ENCODE data around the gene MLANA. TPM values are rescaled to one million over a fixed set of nuclear protein-coding genes. Genes with fewer than 3 reads are reported as not detected.

The MLANA gene
- total RNA-seq, 6 experiments from 2014 or later, result not detected

GRCh38 chr9:5900622-5901021, 9.9 kb downstream of the MLANA start:
- no peak for DNase-seq
- no peak overlapping the region for H3K4me3 Mint-ChIP-seq

GRCh38 chr9:5902377-5902776, 11.7 kb downstream of the MLANA start:
- no peak overlapping the region for H3K27ac Mint-ChIP-seq
- TF ChIP-seq, protein P1, sequence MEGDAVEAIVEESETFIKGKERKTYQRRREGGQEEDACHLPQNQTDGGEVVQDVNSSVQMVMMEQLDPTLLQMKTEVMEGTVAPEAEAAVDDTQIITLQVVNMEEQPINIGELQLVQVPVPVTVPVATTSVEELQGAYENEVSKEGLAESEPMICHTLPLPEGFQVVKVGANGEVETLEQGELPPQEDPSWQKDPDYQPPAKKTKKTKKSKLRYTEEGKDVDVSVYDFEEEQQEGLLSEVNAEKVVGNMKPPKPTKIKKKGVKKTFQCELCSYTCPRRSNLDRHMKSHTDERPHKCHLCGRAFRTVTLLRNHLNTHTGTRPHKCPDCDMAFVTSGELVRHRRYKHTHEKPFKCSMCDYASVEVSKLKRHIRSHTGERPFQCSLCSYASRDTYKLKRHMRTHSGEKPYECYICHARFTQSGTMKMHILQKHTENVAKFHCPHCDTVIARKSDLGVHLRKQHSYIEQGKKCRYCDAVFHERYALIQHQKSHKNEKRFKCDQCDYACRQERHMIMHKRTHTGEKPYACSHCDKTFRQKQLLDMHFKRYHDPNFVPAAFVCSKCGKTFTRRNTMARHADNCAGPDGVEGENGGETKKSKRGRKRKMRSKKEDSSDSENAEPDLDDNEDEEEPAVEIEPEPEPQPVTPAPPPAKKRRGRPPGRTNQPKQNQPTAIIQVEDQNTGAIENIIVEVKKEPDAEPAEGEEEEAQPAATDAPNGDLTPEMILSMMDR (IDR thresholded peaks at IDR 0.05), result no peak
- no peaks in the 10 kb centered on the region for H3K9me3 Mint-ChIP-seq
- H3K27me3 Mint-ChIP-seq (ENCODE audit: insufficient read depth), result no peaks in the 10 kb centered on the region
- H3K4me1 Mint-ChIP-seq (ENCODE audit: low read depth), result no peaks in the 10 kb centered on the region
- no peak for DNase-seq
- no peak overlapping the region for H3K4me3 Mint-ChIP-seq
- H3K36me3 Mint-ChIP-seq (ENCODE audit: low read depth), result peaks cover 19% of the 10 kb centered on the region

More at GRCh38 chr9:5900622-5901021, 9.9 kb downstream of the MLANA start:
- Mint-ChIP-seq H3K4me1 (ENCODE audit: low read depth) (no peaks in the 10 kb centered on the region), H3K36me3 (ENCODE audit: low read depth) (peaks cover 11% of the 10 kb centered on the region), H3K27ac (no peak overlapping the region), H3K27me3 (ENCODE audit: insufficient read depth) (no peaks in the 10 kb centered on the region), H3K9me3 (no peaks in the 10 kb centered on the region)
- TF ChIP-seq, protein P1 (IDR thresholded peaks at IDR 0.05), result no peak

DNA sequence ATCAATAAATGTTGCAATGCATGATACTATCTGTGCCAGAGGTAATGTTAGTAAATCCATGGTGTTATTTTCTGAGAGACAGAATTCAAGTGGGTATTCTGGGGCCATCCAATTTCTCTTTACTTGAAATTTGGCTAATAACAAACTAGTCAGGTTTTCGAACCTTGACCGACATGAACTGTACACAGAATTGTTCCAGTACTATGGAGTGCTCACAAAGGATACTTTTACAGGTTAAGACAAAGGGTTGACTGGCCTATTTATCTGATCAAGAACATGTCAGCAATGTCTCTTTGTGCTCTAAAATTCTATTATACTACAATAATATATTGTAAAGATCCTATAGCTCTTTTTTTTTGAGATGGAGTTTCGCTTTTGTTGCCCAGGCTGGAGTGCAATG, 18.2 kb downstream of the MLANA start:
- Mint-ChIP-seq H3K36me3 (ENCODE audit: low read depth) (peaks cover 10% of the 10 kb centered on the region; the same call in 1 of the 2 replicates), H3K27me3 (ENCODE audit: insufficient read depth) (no peaks in the 10 kb centered on the region), H3K9me3 (no peaks in the 10 kb centered on the region), H3K4me1 (ENCODE audit: low read depth) (peaks cover 18% of the 10 kb centered on the region), H3K4me3 (no peak overlapping the region), H3K27ac (no peak overlapping the region)
- no peak for DNase-seq
- TF ChIP-seq, protein P1 (IDR thresholded peaks at IDR 0.05), result no peak

- no peak overlapping the region for H3K4me3 Mint-ChIP-seq
- peaks cover 10% of the 10 kb centered on the region; the same call in 1 of the 2 replicates for H3K36me3 Mint-ChIP-seq (ENCODE audit: low read depth)
- no peaks in the 10 kb centered on the region for H3K9me3 Mint-ChIP-seq
- H3K27me3 Mint-ChIP-seq (ENCODE audit: insufficient read depth), result no peaks in the 10 kb centered on the region
- H3K27ac Mint-ChIP-seq, result no peak overlapping the region
- peaks cover 18% of the 10 kb centered on the region for H3K4me1 Mint-ChIP-seq (ENCODE audit: low read depth)
- TF ChIP-seq, protein P1 (IDR thresholded peaks at IDR 0.05), result no peak
- DNase-seq, result peak; percentile 6
Observed at GRCh38 chr9:5909976-5910375, 19.3 kb downstream of the MLANA start.

DNA sequence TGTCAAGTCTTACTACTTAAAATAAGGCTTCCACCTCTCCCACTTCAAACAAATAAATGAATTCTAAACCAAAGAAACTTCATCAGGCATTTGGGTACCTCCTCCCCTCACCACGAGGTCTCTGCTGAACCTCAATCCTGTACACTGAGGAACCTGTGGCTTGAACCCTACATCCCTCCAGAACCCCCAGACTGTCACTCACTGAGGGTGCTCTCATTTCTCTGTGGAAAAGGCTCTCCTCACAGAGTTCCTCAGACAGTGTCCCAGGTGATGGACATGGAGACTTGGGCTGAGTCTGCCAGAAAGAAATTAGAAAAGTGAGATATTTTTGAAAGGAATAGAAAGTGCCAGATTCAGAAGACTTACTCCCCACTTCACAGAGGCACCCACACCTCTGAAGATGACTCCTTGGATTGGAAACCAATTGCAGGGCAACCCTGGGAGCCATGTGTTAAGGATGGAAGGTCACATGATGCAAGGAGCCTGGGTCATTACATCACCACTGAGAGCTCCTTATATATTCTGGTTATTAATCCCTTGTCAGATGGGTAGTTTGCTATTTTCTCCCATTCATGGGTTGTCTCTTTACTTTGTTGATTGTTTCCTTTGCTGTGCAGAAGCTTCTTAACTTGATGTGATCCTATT, 19.8 kb downstream of the MLANA start:
- Mint-ChIP-seq H3K27ac (peak overlapping the region; percentile 53; the same call in 1 of the 2 replicates), H3K36me3 (ENCODE audit: low read depth) (peaks cover 9% of the 10 kb centered on the region; the same call in 1 of the 2 replicates), H3K4me3 (no peak overlapping the region), H3K27me3 (ENCODE audit: insufficient read depth) (no peaks in the 10 kb centered on the region), H3K4me1 (ENCODE audit: low read depth) (peaks cover 18% of the 10 kb centered on the region), H3K9me3 (no peaks in the 10 kb centered on the region)
- no peak for DNase-seq
- TF ChIP-seq, protein P1 (IDR thresholded peaks at IDR 0.05), result no peak

All from HFFc6 (cell line).